Peyer's patch (tissue), 4 donors: Measurements from ENCODE around the gene SPG7.

Experiments used
- POLR2A ChIP-seq, 2 donors: fragments of 450-650 bp; IDR thresholded peaks; one replicate each; pipeline ENCODE4 v1.5.1; 2017; ENCODE audit warnings: antibody characterized with exemption in 2 of 2, mild to moderate bottlenecking in 2 of 2, moderate library complexity in 2 of 2
- TF ChIP-seq, protein P1 (sequence below), 6 experiments: fragments of 450-650 bp in 4 of 6; fragments of 200-600 bp in 2 of 6; sonication (generic) in 1 of 6; IDR thresholded peaks; one replicate each; pipeline ENCODE4 v1.5.1; 2017 to 2019; ENCODE audit warnings: antibody characterized with exemption in 6 of 6, mild to moderate bottlenecking in 3 of 6, moderate library complexity in 1 of 6

DNA sequence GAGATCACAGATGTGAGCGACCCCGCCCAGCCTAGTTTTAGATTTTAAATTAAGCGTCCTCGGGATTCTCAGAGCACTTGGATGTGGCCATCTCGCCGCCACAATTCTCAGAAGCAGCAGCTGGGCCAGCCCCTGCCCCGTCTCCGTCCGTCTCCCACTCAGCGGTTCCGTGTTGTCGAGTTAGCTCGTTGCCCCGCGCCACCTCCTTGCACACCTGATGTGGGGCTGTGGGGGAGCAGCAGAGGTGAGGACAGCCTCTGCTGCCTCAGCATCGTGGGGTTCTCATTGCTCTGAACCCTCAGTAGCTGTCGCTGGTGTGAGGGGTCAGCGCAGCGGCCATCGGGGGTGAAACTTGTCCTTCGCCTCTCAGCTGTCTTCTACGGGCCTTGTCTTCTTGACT is 44.1 kb downstream of the SPG7 start:
- TF ChIP-seq, protein P1, sequence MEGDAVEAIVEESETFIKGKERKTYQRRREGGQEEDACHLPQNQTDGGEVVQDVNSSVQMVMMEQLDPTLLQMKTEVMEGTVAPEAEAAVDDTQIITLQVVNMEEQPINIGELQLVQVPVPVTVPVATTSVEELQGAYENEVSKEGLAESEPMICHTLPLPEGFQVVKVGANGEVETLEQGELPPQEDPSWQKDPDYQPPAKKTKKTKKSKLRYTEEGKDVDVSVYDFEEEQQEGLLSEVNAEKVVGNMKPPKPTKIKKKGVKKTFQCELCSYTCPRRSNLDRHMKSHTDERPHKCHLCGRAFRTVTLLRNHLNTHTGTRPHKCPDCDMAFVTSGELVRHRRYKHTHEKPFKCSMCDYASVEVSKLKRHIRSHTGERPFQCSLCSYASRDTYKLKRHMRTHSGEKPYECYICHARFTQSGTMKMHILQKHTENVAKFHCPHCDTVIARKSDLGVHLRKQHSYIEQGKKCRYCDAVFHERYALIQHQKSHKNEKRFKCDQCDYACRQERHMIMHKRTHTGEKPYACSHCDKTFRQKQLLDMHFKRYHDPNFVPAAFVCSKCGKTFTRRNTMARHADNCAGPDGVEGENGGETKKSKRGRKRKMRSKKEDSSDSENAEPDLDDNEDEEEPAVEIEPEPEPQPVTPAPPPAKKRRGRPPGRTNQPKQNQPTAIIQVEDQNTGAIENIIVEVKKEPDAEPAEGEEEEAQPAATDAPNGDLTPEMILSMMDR (IDR thresholded peaks at IDR 0.05), result no peak
- TF ChIP-seq POLR2A (IDR thresholded peaks at IDR 0.05), result no peak
